ENCODE data around the gene MSI2.

Gene MSI2

GRCh38 chr17:57514614-57515013, 258.3 kb downstream of the MSI2 start:
- in situ Hi-C loops (cut with MboI; ENCODE audit: low sequenced_read_pairs), result no loop called here

- in situ Hi-C loops (cut with MboI; ENCODE audit: low sequenced_read_pairs), result no loop called here
These were observed 259.4 kb downstream of the MSI2 start for GRCh38 chr17:57515662-57516211.

- in situ Hi-C loops (cut with MboI; ENCODE audit: low sequenced_read_pairs), result no loop called here
These were observed 260.2 kb downstream of the MSI2 start for GRCh38 chr17:57516290-57517230.

GRCh38 chr17:57517273-57517631, 260.9 kb downstream of the MSI2 start:
- in situ Hi-C loops (cut with MboI; ENCODE audit: low sequenced_read_pairs), result no loop called here

- in situ Hi-C loops (cut with MboI; ENCODE audit: low sequenced_read_pairs), result no loop called here
These were observed 261.5 kb downstream of the MSI2 start for GRCh38 chr17:57517632-57518456.

GRCh38 chr17:57518587-57519581, 262.6 kb downstream of the MSI2 start:
- in situ Hi-C loops (cut with MboI; ENCODE audit: low sequenced_read_pairs), result no loop called here

- in situ Hi-C loops (cut with MboI; ENCODE audit: low sequenced_read_pairs), result no loop called here
These were observed 263.5 kb downstream of the MSI2 start for GRCh38 chr17:57519800-57520199.

- in situ Hi-C loops (cut with MboI; ENCODE audit: low sequenced_read_pairs), result no loop called here
These were observed 265.3 kb downstream of the MSI2 start for GRCh38 chr17:57521606-57522005.

GRCh38 chr17:57522042-57523005, 266.0 kb downstream of the MSI2 start:
- in situ Hi-C loops (cut with MboI; ENCODE audit: low sequenced_read_pairs), result no loop called here

- in situ Hi-C loops (cut with MboI; ENCODE audit: low sequenced_read_pairs), result no loop called here
These were observed 267.8 kb downstream of the MSI2 start for GRCh38 chr17:57523926-57524632.

GRCh38 chr17:57524839-57525568, 268.7 kb downstream of the MSI2 start:
- in situ Hi-C loops (cut with MboI; ENCODE audit: low sequenced_read_pairs), result no loop called here

GRCh38 chr17:57527221-57528057, 271.1 kb downstream of the MSI2 start:
- in situ Hi-C loops (cut with MboI; ENCODE audit: low sequenced_read_pairs), result no loop called here

- in situ Hi-C loops (cut with MboI; ENCODE audit: low sequenced_read_pairs), result no loop called here
These were observed 271.7 kb downstream of the MSI2 start for GRCh38 chr17:57528058-57528451.

- in situ Hi-C loops (cut with MboI; ENCODE audit: low sequenced_read_pairs), result no loop called here
These were observed 273.7 kb downstream of the MSI2 start for GRCh38 chr17:57530026-57530425.

- in situ Hi-C loops (cut with MboI; ENCODE audit: low sequenced_read_pairs), result no loop called here
These were observed 274.2 kb downstream of the MSI2 start for GRCh38 chr17:57530508-57530907.

GRCh38 chr17:57531078-57531477, 274.8 kb downstream of the MSI2 start:
- in situ Hi-C loops (cut with MboI; ENCODE audit: low sequenced_read_pairs), result no loop called here

All from HL-60/S4 treated with retinoic acid at 250 ng/mL for 4 days and 3 days (cell line).